Endothelial cell of umbilical vein (primary cell): ENCODE measurements around the gene ZNF837. TPM values are rescaled to one million over a fixed set of nuclear protein-coding genes. Genes with fewer than 3 reads are reported as not detected.

ENCODE experiments used
- BruUV-seq: library from RNA; stranded (reverse); fragments of 400-500 nt; replicated peaks from 2 replicates; lab custom pipeline; 2021; lab: Mats Ljungman, UMichigan
- CTCF ChIA-PET: fragments of 300-600, 350-600 bp; sonication (Branson Sonifier 250); formaldehyde crosslinking; loops from one replicate; lab custom pipeline; 2021; ENCODE audit warnings: antibody characterized with exemption, inconsistent platforms; lab: Charles Lee
- POLR2A ChIA-PET: fragments of 300-600, 350-600 bp; sonication (Branson Sonifier 250); formaldehyde crosslinking; loops from one replicate; lab custom pipeline; 2021; ENCODE audit warnings: antibody characterized with exemption, inconsistent platforms; lab: Charles Lee
- DNase-seq: peaks from one replicate; pipeline ENCODE4 v3.0.0-alpha.2; 2011; ENCODE audit warnings: low read depth, low spot score
- FAIRE-seq: peaks from 2 replicates; lab custom pipeline; 2011; peaks lifted over from hg19 to GRCh38; lab: Jason Lieb, UNC
- H2AFZ ChIP-seq: 2 replicates; pipeline ENCODE4 v1.6.0; 2012; ENCODE audit warnings: low read depth, low read length, control low read depth, inconsistent platforms
- H3K27ac ChIP-seq: 2 replicates; pipeline ENCODE4 v1.5.1; 2011; ENCODE audit warnings: low read depth, mild to moderate bottlenecking, control low read depth, low read length, moderate library complexity; ENCODE audit not compliant: insufficient read depth
- H3K27me3 ChIP-seq, 2 experiments: 2 replicates each; pipeline versions ENCODE4 v1.6.0 to v1.6.1; 2011; ENCODE audit warnings: low read length in 2 of 2, mixed read lengths in 1 of 2; ENCODE audit not compliant: control insufficient read depth in 2 of 2, insufficient read depth in 2 of 2
- H3K36me3 ChIP-seq, 2 experiments: 2 replicates in 1 of 2; 3 replicates in 1 of 2; pipeline ENCODE4 v1.5.1; 2011; ENCODE audit warnings: low read length in 2 of 2, mild to moderate bottlenecking in 1 of 2, moderate library complexity in 1 of 2; ENCODE audit not compliant: control insufficient read depth in 2 of 2, insufficient read depth in 2 of 2; ENCODE audit errors: extremely low read depth in 1 of 2
- H3K4me1 ChIP-seq: 3 replicates; pipeline ENCODE4 v1.5.1; 2011; ENCODE audit warnings: mild to moderate bottlenecking, low read length; ENCODE audit not compliant: control insufficient read depth, insufficient read depth; ENCODE audit errors: extremely low read depth
- H3K4me2 ChIP-seq: 2 replicates; pipeline ENCODE4 v1.6.1; 2011; ENCODE audit warnings: low read length, control low read depth, mixed read lengths; ENCODE audit not compliant: insufficient read depth
- H3K4me3 ChIP-seq, 3 experiments: fragments of 200-600 bp in 1 of 3; sonication (generic), shearing (Covaris generic) in 1 of 3; replicated peaks in 1 of 3; 2 replicates each; pipeline ENCODE4 v1.5.1; 2011 to 2016; ENCODE audit warnings: control low read depth in 3 of 3, low read length in 3 of 3, mild to moderate bottlenecking in 2 of 3, inconsistent platforms in 1 of 3, low read depth in 1 of 3, moderate library complexity in 1 of 3; ENCODE audit not compliant: insufficient read depth in 1 of 3
- H3K79me2 ChIP-seq: 2 replicates; pipeline ENCODE4 v1.6.0; 2012; ENCODE audit warnings: low read length, inconsistent platforms; ENCODE audit not compliant: control insufficient read depth, insufficient read depth
- H3K9ac ChIP-seq: replicated peaks from 2 replicates; pipeline ENCODE3; 2011; ENCODE audit warnings: low read length, control low read depth; ENCODE audit not compliant: insufficient read depth; ENCODE audit errors: extremely low read depth
- H3K9me1 ChIP-seq: replicated peaks from 3 replicates; pipeline ENCODE4 v1.6.0; 2011; ENCODE audit warnings: mild to moderate bottlenecking, low read length; ENCODE audit not compliant: control insufficient read depth, insufficient read depth; ENCODE audit errors: extremely low read depth
- H3K9me3 ChIP-seq: replicated peaks from 2 replicates; pipeline ENCODE4 v1.5.1; 2012; ENCODE audit warnings: low read length, inconsistent platforms; ENCODE audit not compliant: control insufficient read depth, insufficient read depth
- H4K20me1 ChIP-seq: replicated peaks from 2 replicates; pipeline ENCODE3; 2011; ENCODE audit warnings: mild to moderate bottlenecking, low read length; ENCODE audit not compliant: control insufficient read depth, insufficient read depth; ENCODE audit errors: extremely low read depth
- EZH2 ChIP-seq: IDR thresholded peaks from 2 replicates; pipeline ENCODE4 v1.6.1; 2012; ENCODE audit warnings: borderline replicate concordance, low read depth, mild to moderate bottlenecking, moderate library complexity, low read length, inconsistent platforms; ENCODE audit not compliant: severe bottlenecking
- FOS ChIP-seq: IDR thresholded peaks from 2 replicates; pipeline ENCODE4 v1.6.1; 2011; ENCODE audit warnings: mild to moderate bottlenecking, low read length, moderate library complexity, borderline replicate concordance; ENCODE audit not compliant: insufficient read depth
- GATA2 ChIP-seq: IDR thresholded peaks from 2 replicates; pipeline ENCODE4 v1.7.0; 2011; ENCODE audit warnings: low read depth, mild to moderate bottlenecking, moderate library complexity, mixed read lengths, low read length; ENCODE audit not compliant: insufficient read length, insufficient read depth
- JUN ChIP-seq: IDR thresholded peaks from 2 replicates; pipeline ENCODE4 v1.6.1; 2011; ENCODE audit warnings: borderline replicate concordance, low read depth; ENCODE audit not compliant: insufficient read length, insufficient read depth
- MYC ChIP-seq: IDR thresholded peaks from one replicate; pipeline ENCODE4 v1.6.1; 2011; ENCODE audit warnings: mild to moderate bottlenecking, low read depth, low read length
- dilution Hi-C: fragments of 300-500 bp; cut with MboI; formaldehyde crosslinking; loops from one replicate; pipeline ENCODE4 v1.15.0; 2019; ENCODE audit warnings: low sequenced_read_pairs; ENCODE audit not compliant: extremely low pct_ligation_motif_present
- intact Hi-C: fragments of 100-400 bp; cut with micrococcal nuclease; formaldehyde crosslinking; loops from one replicate; pipeline ENCODE4 v1.10.0; 2022
- polyA plus RNA-seq, 4 experiments: library from polyadenylated mRNA; depleted of rRNA in 3 of 4; stranded (reverse) in 3 of 4; unstranded in 1 of 4; fragments of >200 nt; gene quantifications; 2 replicates each; pipeline versions ENCODE4 v1.2.1 to v1.2.3, GENCODE V29; 2011 to 2012; ENCODE audit warnings: missing spikeins in 1 of 4
- total RNA-seq: library from RNA; stranded (reverse); gene quantifications from 2 replicates; pipeline ENCODE4 v1.2.3, GENCODE V29; 2021
- TF ChIP-seq, protein P1 (sequence below): IDR thresholded peaks from 2 replicates; pipeline ENCODE4 v1.6.1; 2011; ENCODE audit not compliant: insufficient read depth, insufficient read length
- TF ChIP-seq, protein P2 (sequence below), 2 donors: IDR thresholded peaks; 1 replicate in 1 of 2; 2 replicates in 1 of 2; pipeline ENCODE4 v1.5.1; 2011; ENCODE audit warnings: low read length in 2 of 2, mild to moderate bottlenecking in 2 of 2, moderate library complexity in 2 of 2, control low read depth in 1 of 2, inconsistent platforms in 1 of 2, low read depth in 1 of 2; ENCODE audit not compliant: insufficient read depth in 1 of 2; ENCODE audit errors: extremely low read depth in 1 of 2

Gene ZNF837
- total and polyA plus RNA-seq, 2 donors (not counting 3 experiments of a cell fraction or from before 2014, with no cell fraction given), result 1.4 to 1.6 TPM

DNA sequence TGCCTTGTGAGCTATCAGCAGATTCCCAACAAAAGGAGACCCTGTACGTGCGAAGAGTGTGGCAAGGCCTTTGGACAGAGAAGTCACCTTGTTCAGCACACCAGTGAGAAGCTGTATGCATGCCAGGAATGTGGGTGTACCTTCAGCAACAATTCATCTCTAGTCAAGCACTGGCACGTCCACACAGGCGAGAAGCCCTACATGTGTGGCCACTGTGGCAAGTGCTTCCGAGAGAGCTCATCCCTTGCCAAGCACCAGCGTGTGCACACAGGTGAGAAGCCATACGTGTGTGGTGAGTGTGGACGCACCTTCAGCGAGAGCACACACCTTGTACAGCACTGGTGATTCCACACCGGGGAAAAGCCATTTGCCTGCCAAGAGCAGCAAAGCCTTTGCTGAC lies 61.6 kb downstream of the ZNF837 start:
- Histone ChIP-seq H3K9me3 (no peaks in the 10 kb centered on the region), H4K20me1 (no peaks in the 10 kb centered on the region), H3K36me3 (peaks cover 0 to 14% of the 10 kb centered on the region in 2 experiments), H3K4me2 (no peak overlapping the region), H3K9me1 (no peaks in the 10 kb centered on the region), H3K79me2 (no peaks in the 10 kb centered on the region), H3K4me1 (no peaks in the 10 kb centered on the region), H2AFZ (no peak overlapping the region), H3K27ac (no peak overlapping the region), H3K4me3 (no peak overlapping the region), H3K9ac (no peak overlapping the region), H3K27me3 (no peaks in the 10 kb centered on the region)
- no TSS peak for BruUV-seq
- DNase-seq (no peak), FAIRE-seq (no peak)
- dilution Hi-C loops (no loop called here), intact Hi-C loops (no loop called here)
- no peak for TF ChIP-seq GATA2
- no peak for TF ChIP-seq JUN
- no peak for TF ChIP-seq MYC
- TF ChIP-seq, protein P1, sequence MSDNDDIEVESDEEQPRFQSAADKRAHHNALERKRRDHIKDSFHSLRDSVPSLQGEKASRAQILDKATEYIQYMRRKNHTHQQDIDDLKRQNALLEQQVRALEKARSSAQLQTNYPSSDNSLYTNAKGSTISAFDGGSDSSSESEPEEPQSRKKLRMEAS, result no peak
- TF ChIP-seq FOS, result no peak
- no peak for TF ChIP-seq EZH2
- ChIA-PET CTCF (no interaction called here), POLR2A (no interaction called here)

DNA sequence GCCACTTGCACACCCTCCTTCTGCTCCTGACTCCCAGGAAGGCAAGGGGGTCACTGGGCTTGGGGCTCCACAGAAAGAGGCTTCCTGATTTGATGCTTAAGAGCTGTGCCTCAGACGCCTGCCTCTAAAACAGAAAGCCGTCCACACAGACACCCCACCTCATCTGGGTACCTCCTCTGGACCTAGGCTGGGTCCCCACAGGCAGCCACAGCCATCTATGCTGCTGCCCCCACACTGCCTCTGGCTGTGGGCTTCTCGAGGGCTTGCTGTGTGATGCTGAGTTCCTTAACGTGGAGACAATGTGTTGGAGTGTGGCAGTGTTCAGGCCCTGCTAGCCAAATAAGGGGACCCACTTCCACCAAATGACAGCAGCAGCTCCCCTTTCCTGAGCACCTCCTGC lies 62.5 kb downstream of the ZNF837 start:
- H3K9me1 ChIP-seq, result no peaks in the 10 kb centered on the region
- no peak overlapping the region for H3K4me3 ChIP-seq
- H2AFZ ChIP-seq, result no peak overlapping the region
- H3K4me2 ChIP-seq, result no peak overlapping the region
- TF ChIP-seq JUN, result no peak
- no peak for TF ChIP-seq MYC
- TF ChIP-seq, protein P2, sequence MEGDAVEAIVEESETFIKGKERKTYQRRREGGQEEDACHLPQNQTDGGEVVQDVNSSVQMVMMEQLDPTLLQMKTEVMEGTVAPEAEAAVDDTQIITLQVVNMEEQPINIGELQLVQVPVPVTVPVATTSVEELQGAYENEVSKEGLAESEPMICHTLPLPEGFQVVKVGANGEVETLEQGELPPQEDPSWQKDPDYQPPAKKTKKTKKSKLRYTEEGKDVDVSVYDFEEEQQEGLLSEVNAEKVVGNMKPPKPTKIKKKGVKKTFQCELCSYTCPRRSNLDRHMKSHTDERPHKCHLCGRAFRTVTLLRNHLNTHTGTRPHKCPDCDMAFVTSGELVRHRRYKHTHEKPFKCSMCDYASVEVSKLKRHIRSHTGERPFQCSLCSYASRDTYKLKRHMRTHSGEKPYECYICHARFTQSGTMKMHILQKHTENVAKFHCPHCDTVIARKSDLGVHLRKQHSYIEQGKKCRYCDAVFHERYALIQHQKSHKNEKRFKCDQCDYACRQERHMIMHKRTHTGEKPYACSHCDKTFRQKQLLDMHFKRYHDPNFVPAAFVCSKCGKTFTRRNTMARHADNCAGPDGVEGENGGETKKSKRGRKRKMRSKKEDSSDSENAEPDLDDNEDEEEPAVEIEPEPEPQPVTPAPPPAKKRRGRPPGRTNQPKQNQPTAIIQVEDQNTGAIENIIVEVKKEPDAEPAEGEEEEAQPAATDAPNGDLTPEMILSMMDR (IDR thresholded peaks at IDR 0.05; ENCODE audit: extremely low read depth in 1 of 2, insufficient read depth in 1 of 2, low read depth in 1 of 2, low read length in 2 of 2), result no peak
- TF ChIP-seq, protein P1, result no peak
- H3K27me3 ChIP-seq, result no peaks in the 10 kb centered on the region
- dilution Hi-C loops, result no loop called here
- intact Hi-C loops, result no loop called here
- H3K36me3 ChIP-seq, result peaks cover 0 to 17% of the 10 kb centered on the region in 2 experiments
- H3K9ac ChIP-seq, result no peak overlapping the region
- no peak overlapping the region for H3K27ac ChIP-seq
- no peaks in the 10 kb centered on the region for H3K79me2 ChIP-seq
- CTCF ChIA-PET, result interaction anchor here (0.9 kb wide), 1 partner anchor 9 kb away, joined by 3 read pairs; the partner anchor contains the start of gene ZSCAN22
- no peak for FAIRE-seq
- H4K20me1 ChIP-seq, result no peaks in the 10 kb centered on the region
- BruUV-seq, result no TSS peak
- POLR2A ChIA-PET, result no interaction called here
- no peak for DNase-seq
- H3K9me3 ChIP-seq, result no peaks in the 10 kb centered on the region
- H3K4me1 ChIP-seq, result no peaks in the 10 kb centered on the region
